HEK293 (cell line): ENCODE measurements around the gene ZER1.

ENCODE experiments used
- HOXA7 ChIP-seq: sonication (generic); formaldehyde crosslinking; IDR thresholded peaks from 2 replicates; pipeline ENCODE4 v1.8.1; 2022; ENCODE audit warnings: missing genetic modification reagents, borderline replicate concordance
- HOXD13 ChIP-seq: sonication (generic); formaldehyde crosslinking; IDR thresholded peaks from 2 replicates; pipeline ENCODE4 v1.8.0; 2022; ENCODE audit warnings: missing genetic modification reagents, borderline replicate concordance
- KLF1 ChIP-seq: fragments of 450-650 bp; formaldehyde crosslinking; IDR thresholded peaks from 2 replicates; pipeline ENCODE4 v1.5.1; 2016; ENCODE audit warnings: missing biosample characterization, missing genetic modification characterization
- KLF10 ChIP-seq: fragments of 450-650 bp; IDR thresholded peaks from 2 replicates; pipeline ENCODE4 v1.5.1; 2018; ENCODE audit warnings: missing biosample characterization, mild to moderate bottlenecking, missing genetic modification characterization
- KLF9 ChIP-seq: fragments of 450-650 bp; formaldehyde crosslinking; IDR thresholded peaks from 2 replicates; pipeline ENCODE4 v1.5.1; 2016; ENCODE audit warnings: missing biosample characterization, missing genetic modification characterization, low read depth
- OVOL3 ChIP-seq: fragments of 450-650 bp; formaldehyde crosslinking; IDR thresholded peaks from 2 replicates; pipeline ENCODE4 v1.5.1; 2016; ENCODE audit warnings: missing biosample characterization, missing genetic modification characterization
- PATZ1 ChIP-seq: fragments of 450-650 bp; formaldehyde crosslinking; IDR thresholded peaks from 2 replicates; pipeline ENCODE4 v1.5.1; 2016; ENCODE audit warnings: missing biosample characterization, missing genetic modification characterization
- WT1 ChIP-seq: fragments of 450-650 bp; formaldehyde crosslinking; IDR thresholded peaks from 2 replicates; pipeline ENCODE4 v1.5.1; 2016; ENCODE audit warnings: missing biosample characterization, missing genetic modification characterization
- ZBTB48 ChIP-seq: fragments of 450-650 bp; formaldehyde crosslinking; IDR thresholded peaks from 2 replicates; pipeline ENCODE4 v1.5.1; 2016; ENCODE audit warnings: missing biosample characterization, missing genetic modification characterization
- ZFHX2 ChIP-seq: fragments of 450-650 bp; formaldehyde crosslinking; conservative IDR thresholded peaks from 2 replicates; pipeline ENCODE4 v1.5.1; 2016; ENCODE audit warnings: missing biosample characterization, missing genetic modification characterization
- ZFP69B ChIP-seq: fragments of 450-650 bp; formaldehyde crosslinking; IDR thresholded peaks from 2 replicates; pipeline ENCODE4 v1.5.1; 2016; ENCODE audit warnings: missing biosample characterization, missing genetic modification characterization
- ZNF133 ChIP-seq: fragments of 450-650 bp; formaldehyde crosslinking; IDR thresholded peaks from 2 replicates; pipeline ENCODE4 v1.5.1; 2016; ENCODE audit warnings: missing biosample characterization, missing genetic modification characterization
- ZNF148 ChIP-seq: fragments of 450-650 bp; formaldehyde crosslinking; IDR thresholded peaks from 2 replicates; pipeline ENCODE4 v1.5.0; 2017; ENCODE audit warnings: missing biosample characterization, missing genetic modification characterization, borderline replicate concordance
- ZNF155 ChIP-seq: fragments of 450-650 bp; formaldehyde crosslinking; IDR thresholded peaks from 2 replicates; pipeline ENCODE4 v1.5.1; 2016; ENCODE audit warnings: missing biosample characterization, missing genetic modification characterization
- ZNF174 ChIP-seq: fragments of 450-650 bp; formaldehyde crosslinking; IDR thresholded peaks from 2 replicates; pipeline ENCODE4 v1.5.0; 2017; ENCODE audit warnings: missing biosample characterization, mild to moderate bottlenecking, missing genetic modification characterization
- ZNF202 ChIP-seq: fragments of 450-650 bp; formaldehyde crosslinking; IDR thresholded peaks from 2 replicates; pipeline ENCODE4 v1.5.1; 2016; ENCODE audit warnings: missing biosample characterization, missing genetic modification characterization, borderline replicate concordance
- ZNF211 ChIP-seq: fragments of 450-650 bp; formaldehyde crosslinking; IDR thresholded peaks from 2 replicates; pipeline ENCODE4 v1.5.1; 2016; ENCODE audit warnings: low read depth, missing biosample characterization, missing genetic modification characterization
- ZNF214 ChIP-seq: fragments of 450-650 bp; formaldehyde crosslinking; IDR thresholded peaks from 2 replicates; pipeline ENCODE4 v1.5.1; 2017; ENCODE audit warnings: missing biosample characterization, mild to moderate bottlenecking, missing genetic modification characterization, borderline replicate concordance
- ZNF221 ChIP-seq: fragments of 450-650 bp; formaldehyde crosslinking; IDR thresholded peaks from 2 replicates; pipeline ENCODE4 v1.5.1; 2017; ENCODE audit warnings: missing biosample characterization, missing genetic modification characterization, borderline replicate concordance
- ZNF223 ChIP-seq: fragments of 450-650 bp; formaldehyde crosslinking; IDR thresholded peaks from 2 replicates; pipeline ENCODE4 v1.5.1; 2016; ENCODE audit warnings: missing biosample characterization, missing genetic modification characterization
- ZNF266 ChIP-seq: fragments of 450-650 bp; formaldehyde crosslinking; IDR thresholded peaks from 2 replicates; pipeline ENCODE4 v1.5.1; 2016; ENCODE audit warnings: missing biosample characterization, missing genetic modification characterization, low read depth
- ZNF350 ChIP-seq: fragments of 450-650 bp; formaldehyde crosslinking; IDR thresholded peaks from 2 replicates; pipeline ENCODE4 v1.5.0; 2017; ENCODE audit warnings: missing biosample characterization, mild to moderate bottlenecking, missing genetic modification characterization
- ZNF354C ChIP-seq: fragments of 450-650 bp; formaldehyde crosslinking; IDR thresholded peaks from 2 replicates; pipeline ENCODE4 v1.5.1; 2016; ENCODE audit warnings: missing biosample characterization, missing genetic modification characterization, low read depth, borderline replicate concordance
- ZNF433 ChIP-seq: fragments of 450-650 bp; formaldehyde crosslinking; IDR thresholded peaks from 2 replicates; pipeline ENCODE4 v1.5.1; 2016; ENCODE audit warnings: missing biosample characterization, missing genetic modification characterization, low read depth
- ZNF488 ChIP-seq: fragments of 450-650 bp; formaldehyde crosslinking; IDR thresholded peaks from 2 replicates; pipeline ENCODE4 v1.5.1; 2016; ENCODE audit warnings: missing biosample characterization, missing genetic modification characterization
- ZNF513 ChIP-seq: fragments of 450-650 bp; IDR thresholded peaks from 2 replicates; pipeline ENCODE4 v1.5.1; 2018; ENCODE audit warnings: missing biosample characterization, missing genetic modification characterization
- ZNF529 ChIP-seq: fragments of 450-650 bp; formaldehyde crosslinking; IDR thresholded peaks from 2 replicates; pipeline ENCODE4 v1.5.1; 2017; ENCODE audit warnings: missing genetic modification characterization, missing biosample characterization; ENCODE audit not compliant: insufficient replicate concordance
- ZNF571 ChIP-seq: fragments of 450-650 bp; formaldehyde crosslinking; IDR thresholded peaks from 2 replicates; pipeline ENCODE4 v1.5.0; 2017; ENCODE audit warnings: missing biosample characterization, missing genetic modification characterization
- ZNF600 ChIP-seq: fragments of 450-650 bp; formaldehyde crosslinking; IDR thresholded peaks from 2 replicates; pipeline ENCODE4 v1.5.1; 2016; ENCODE audit warnings: missing biosample characterization, missing genetic modification characterization
- ZNF639 ChIP-seq: fragments of 450-650 bp; formaldehyde crosslinking; IDR thresholded peaks from 2 replicates; pipeline ENCODE4 v1.5.1; 2016; ENCODE audit warnings: missing biosample characterization, missing genetic modification characterization
- ZNF692 ChIP-seq: fragments of 450-650 bp; formaldehyde crosslinking; IDR thresholded peaks from 2 replicates; pipeline ENCODE4 v1.5.1; 2016; ENCODE audit warnings: missing biosample characterization, missing genetic modification characterization
- ZNF76 ChIP-seq: fragments of 450-650 bp; formaldehyde crosslinking; IDR thresholded peaks from 2 replicates; pipeline ENCODE4; 2016; ENCODE audit warnings: low read depth, missing biosample characterization, missing genetic modification characterization, borderline replicate concordance

The ZER1 gene

GRCh38 chr9:128724744-128725211, 46.9 kb downstream of the ZER1 start (continued):
- TF ChIP-seq ZNF692 (tag by site-specific recombination) (no peak), ZFHX2 (tag by site-specific recombination) (peak; percentile 91), ZNF76 (tag by site-specific recombination) (peak; percentile 39; the same call in 1 of the 2 replicates), WT1 (tag by site-specific recombination) (no peak), ZNF174 (tag by site-specific recombination) (no peak), OVOL3 (tag by site-specific recombination) (no peak), ZNF571 (tag by site-specific recombination) (no peak), ZNF513 (tag by site-specific recombination) (no peak), ZFP69B (tag by site-specific recombination) (no peak), ZNF266 (tag by site-specific recombination) (no peak), HOXA7 (CRISPR knock-in tag) (no peak), HOXD13 (CRISPR knock-in tag) (no peak), ZNF600 (tag by site-specific recombination) (no peak), ZNF354C (tag by site-specific recombination) (no peak), ZNF202 (no peak), ZNF488 (tag by site-specific recombination) (no peak), KLF10 (no peak), ZBTB48 (no peak), KLF9 (tag by site-specific recombination) (no peak), KLF1 (tag by site-specific recombination) (peak; percentile 76; the same call in 1 of the 2 replicates), ZNF133 (tag by site-specific recombination) (no peak), ZNF155 (no peak), ZNF211 (no peak), ZNF639 (tag by site-specific recombination) (0 out of 2 replicates have a peak, but pooled peaks have one; percentile 14), ZNF223 (tag by site-specific recombination) (no peak), ZNF148 (tag by site-specific recombination) (no peak), ZNF529 (tag by site-specific recombination) (no peak), PATZ1 (tag by site-specific recombination) (no peak), ZNF433 (tag by site-specific recombination) (no peak), ZNF214 (tag by site-specific recombination) (no peak), ZNF350 (tag by site-specific recombination) (no peak), ZNF221 (no peak)
